ENCODE measurements around the gene VPS13D. TPM values are rescaled to one million over a fixed set of nuclear protein-coding genes. Genes with fewer than 3 reads are reported as not detected.

Gene VPS13D
- total and polyA plus RNA-seq, 2 donors (not counting 3 experiments of a cell fraction or from before 2014, with no cell fraction given) = 13.6 to 48.5 TPM

- no peaks in the 10 kb centered on the region for H4K20me1 ChIP-seq (replicated peaks; ENCODE audit: control insufficient read depth, extremely low read depth, insufficient read depth, low read length)
- TF ChIP-seq CTCF (IDR thresholded peaks at IDR 0.05; ENCODE audit: extremely low read depth in 1 of 2, insufficient read depth in 1 of 2, low read depth in 1 of 2, low read length in 2 of 2) = no peak
- TF ChIP-seq JUN (IDR thresholded peaks at IDR 0.05; ENCODE audit: borderline replicate concordance, insufficient read depth, insufficient read length, low read depth) = no peak
- no peak for TF ChIP-seq MAX (IDR thresholded peaks at IDR 0.05; ENCODE audit: insufficient read depth, insufficient read length)
- TF ChIP-seq FOS (IDR thresholded peaks at IDR 0.05; ENCODE audit: borderline replicate concordance, insufficient read depth, low read length) = no peak
- TF ChIP-seq EZH2 (IDR thresholded peaks at IDR 0.05; ENCODE audit: borderline replicate concordance, low read depth, low read length, severe bottlenecking) = no peak
- no peak for TF ChIP-seq MYC (IDR thresholded peaks at IDR 0.05; ENCODE audit: low read depth, low read length)
- TF ChIP-seq POLR2AphosphoS5 (IDR thresholded peaks at IDR 0.05; ENCODE audit: insufficient read depth, low read depth, low read length) = no peak
- TF ChIP-seq GATA2 (IDR thresholded peaks at IDR 0.05; ENCODE audit: insufficient read depth, insufficient read length, low read depth, low read length) = no peak
- no peak for TF ChIP-seq POLR2A (IDR thresholded peaks at IDR 0.05; ENCODE audit: low read depth, low read length)
- no peaks in the 10 kb centered on the region for H3K79me2 ChIP-seq (ENCODE audit: control insufficient read depth, insufficient read depth, low read length)
- dilution Hi-C loops (cut with MboI; ENCODE audit: extremely low pct_ligation_motif_present, low sequenced_read_pairs) = no loop called here
- BruUV-seq (replicated peaks) = no TSS peak
- FAIRE-seq = no peak
- no peak overlapping the region for H3K9ac ChIP-seq (replicated peaks; ENCODE audit: extremely low read depth, insufficient read depth, low read length)
- H3K4me2 ChIP-seq (ENCODE audit: insufficient read depth, low read length) = no peak overlapping the region
- H2AFZ ChIP-seq (ENCODE audit: low read depth, low read length) = no peak overlapping the region
- H3K9me3 ChIP-seq (replicated peaks; ENCODE audit: control insufficient read depth, insufficient read depth, low read length) = no peaks in the 10 kb centered on the region
- DNase-seq (ENCODE audit: low read depth, low spot score) = no peak
- no peaks in the 10 kb centered on the region for H3K4me1 ChIP-seq (ENCODE audit: control insufficient read depth, extremely low read depth, insufficient read depth, low read length)
- H3K27ac ChIP-seq (ENCODE audit: insufficient read depth, low read depth, low read length) = no peak overlapping the region
- intact Hi-C loops (cut with micrococcal nuclease) = no loop called here
- no peaks in the 10 kb centered on the region for H3K9me1 ChIP-seq (replicated peaks; ENCODE audit: control insufficient read depth, extremely low read depth, insufficient read depth, low read length)
- ChIA-PET CTCF (interaction anchor here (0.9 to 1.6 kb wide), 5 partner anchors 9 to 203 kb away, joined by 3 to 10 read pairs (median 3); no protein-coding TSS in a partner anchor), POLR2A (interaction anchor here (0.6 kb wide), 1 partner anchor 8 kb away, joined by 5 read pairs; no protein-coding TSS in a partner anchor)
- no peaks in the 10 kb centered on the region for H3K27me3 ChIP-seq (ENCODE audit: control insufficient read depth in 2 of 2, insufficient read depth in 2 of 2, low read length in 2 of 2)
- H3K4me3 ChIP-seq (replicated peaks in 1 of 3; ENCODE audit: insufficient read depth in 1 of 3, low read depth in 1 of 3, low read length in 3 of 3) = no peak overlapping the region
- peaks cover 0 to 4% of the 10 kb centered on the region in 2 experiments for H3K36me3 ChIP-seq (ENCODE audit: control insufficient read depth in 2 of 2, extremely low read depth in 1 of 2, insufficient read depth in 2 of 2, low read length in 2 of 2)
Measured at GRCh38 chr1:12416744-12417143, 186.9 kb downstream of the VPS13D start.

All from endothelial cell of umbilical vein (primary cell).